Keratinocyte (primary cell): Measurements from ENCODE around the gene ATP5F1B. TPM values are rescaled to one million over a fixed set of nuclear protein-coding genes. Genes with fewer than 3 reads are reported as not detected.
"Not testable (repeated sequence)": the region's sequence is repeated elsewhere in the genome, so short reads cannot be mapped to it uniquely, and the experiment has no call there.

Experiments used
- DNase-seq: peaks from one replicate; pipeline ENCODE4 v3.0.0-alpha.2; 2011; ENCODE audit warnings: low read depth, missing footprints, low spot score
- FAIRE-seq: peaks from 2 replicates; lab custom pipeline; 2011; peaks lifted over from hg19 to GRCh38; lab: Jason Lieb, UNC
- H2AFZ ChIP-seq: 2 replicates; pipeline ENCODE4 v1.6.0; 2012; ENCODE audit warnings: low read length, control low read depth, inconsistent platforms; ENCODE audit not compliant: control insufficient read depth
- H3K27ac ChIP-seq: 2 replicates; pipeline ENCODE4 v1.5.1; 2011; ENCODE audit warnings: low read length; ENCODE audit not compliant: control insufficient read depth, insufficient read depth
- H3K27me3 ChIP-seq: 3 replicates; pipeline ENCODE4 v1.6.0; 2011; ENCODE audit warnings: low read length; ENCODE audit not compliant: control insufficient read depth, insufficient read depth; ENCODE audit errors: extremely low read depth
- H3K36me3 ChIP-seq, 2 experiments: 2 replicates in 1 of 2; 3 replicates in 1 of 2; pipeline ENCODE4 v1.5.1; 2011; ENCODE audit warnings: low read length in 2 of 2, mild to moderate bottlenecking in 1 of 2; ENCODE audit not compliant: control insufficient read depth in 2 of 2, insufficient read depth in 2 of 2; ENCODE audit errors: extremely low read depth in 1 of 2
- H3K4me1 ChIP-seq: 3 replicates; pipeline ENCODE4 v1.5.1; 2011; ENCODE audit warnings: low read length; ENCODE audit not compliant: control insufficient read depth, insufficient read depth; ENCODE audit errors: extremely low read depth
- H3K4me2 ChIP-seq: 3 replicates; pipeline ENCODE4 v1.6.0; 2011; ENCODE audit warnings: low read depth, low read length; ENCODE audit not compliant: control insufficient read depth, insufficient read depth; ENCODE audit errors: extremely low read depth
- H3K4me3 ChIP-seq, 3 experiments: fragments of 200-600 bp in 1 of 3; sonication (generic) in 1 of 3; 2 replicates in 2 of 3; 3 replicates in 1 of 3; pipeline ENCODE4 v1.5.1; 2011 to 2016; ENCODE audit warnings: low read length in 3 of 3, mild to moderate bottlenecking in 3 of 3, control low read depth in 2 of 3, inconsistent platforms in 1 of 3, low read depth in 1 of 3, mixed read lengths in 1 of 3, mixed run types in 1 of 3, moderate library complexity in 1 of 3; ENCODE audit not compliant: control insufficient read depth in 2 of 3, insufficient read depth in 2 of 3; ENCODE audit errors: extremely low read depth in 1 of 3
- H3K79me2 ChIP-seq: 2 replicates; pipeline ENCODE4 v1.6.0; 2012; ENCODE audit warnings: low read length; ENCODE audit not compliant: control insufficient read depth, insufficient read depth
- H3K9ac ChIP-seq: 3 replicates; pipeline ENCODE4 v1.6.0; 2011; ENCODE audit warnings: low read length; ENCODE audit not compliant: control insufficient read depth, insufficient read depth; ENCODE audit errors: extremely low read depth
- H3K9me1 ChIP-seq: 3 replicates; pipeline ENCODE4 v1.6.0; 2011; ENCODE audit warnings: low read length; ENCODE audit not compliant: control insufficient read depth, insufficient read depth; ENCODE audit errors: extremely low read depth
- H3K9me3 ChIP-seq: 2 replicates; pipeline ENCODE4 v1.5.1; 2012; ENCODE audit warnings: low read depth, low read length; ENCODE audit not compliant: control insufficient read depth
- H4K20me1 ChIP-seq: 3 replicates; pipeline ENCODE4 v1.6.0; 2011; ENCODE audit warnings: low read length; ENCODE audit not compliant: control insufficient read depth, insufficient read depth; ENCODE audit errors: extremely low read depth
- EZH2 ChIP-seq: IDR thresholded peaks from one replicate; pipeline ENCODE4 v1.6.1; 2012; ENCODE audit warnings: inconsistent platforms, mild to moderate bottlenecking, low read length, moderate library complexity
- dilution Hi-C: fragments of 300-500 bp; cut with MboI; formaldehyde crosslinking; loops from one replicate; pipeline ENCODE4 v1.7.0; 2020; ENCODE audit warnings: low sequenced_read_pairs; ENCODE audit not compliant: extremely low pct_ligation_motif_present
- polyA plus RNA-seq, 5 experiments: library from polyadenylated mRNA; depleted of rRNA in 3 of 5; stranded (reverse) in 3 of 5; stranded (forward) in 1 of 5; unstranded in 1 of 5; fragments of >200 nt; gene quantifications; 1 replicate in 1 of 5; 2 replicates in 3 of 5; 3 replicates in 1 of 5; pipeline versions ENCODE4 v1.2.1 to v1.2.3, GENCODE V29; 2011 to 2012; ENCODE audit warnings: missing spikeins in 2 of 5, low read depth in 1 of 5, low replicate concordance in 1 of 5
- TF ChIP-seq, protein P1 (sequence below), 3 experiments: IDR thresholded peaks in 1 of 3; conservative IDR thresholded peaks in 1 of 3; optimal IDR thresholded peaks in 1 of 3; 2 replicates in 2 of 3; 3 replicates in 1 of 3; pipeline versions ENCODE3 to v1.5.1; 2011; ENCODE audit warnings: low read length in 3 of 3, mild to moderate bottlenecking in 3 of 3, moderate library complexity in 2 of 3, control low read depth in 1 of 3, inconsistent platforms in 1 of 3; ENCODE audit not compliant: insufficient read depth in 2 of 3; ENCODE audit errors: extremely low read depth in 1 of 3

Gene ATP5F1B
- polyA plus RNA-seq, 1 donor (not counting 4 experiments of a cell fraction or from before 2014, with no cell fraction given): 1,488 TPM

DNA sequence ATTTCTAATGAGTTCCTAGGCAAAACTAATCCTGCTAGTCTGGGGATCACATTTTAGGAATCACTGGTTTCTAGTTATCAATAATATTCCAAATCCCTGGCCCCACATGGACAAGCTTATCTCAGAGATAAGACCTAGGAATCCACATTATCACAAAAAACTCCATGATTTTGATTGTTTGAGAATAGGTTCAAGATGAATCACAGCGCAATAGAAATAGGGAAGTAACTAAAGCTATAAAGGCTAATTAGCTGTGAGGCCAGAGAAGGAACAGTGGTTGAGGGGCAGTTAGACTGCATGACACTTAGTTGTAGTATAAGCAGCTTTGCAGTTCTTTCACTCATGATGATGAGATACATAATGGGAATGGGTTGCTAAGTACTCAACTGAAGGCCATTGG lies 13.1 kb upstream of the ATP5F1B start:
- Histone ChIP-seq H3K4me2 (no peak overlapping the region), H3K27ac (no peak overlapping the region), H3K27me3 (no peaks in the 10 kb centered on the region), H3K36me3 (peaks cover 0 to 2% of the 10 kb centered on the region in 2 experiments), H3K9ac (no peak overlapping the region), H4K20me1 (no peaks in the 10 kb centered on the region), H3K9me1 (no peaks in the 10 kb centered on the region), H3K4me1 (no peaks in the 10 kb centered on the region), H3K9me3 (no peaks in the 10 kb centered on the region), H3K4me3 (no peak overlapping the region), H2AFZ (no peak overlapping the region), H3K79me2 (no peaks in the 10 kb centered on the region)
- dilution Hi-C loops: no loop called here
- no peak for DNase-seq
- TF ChIP-seq, protein P1, sequence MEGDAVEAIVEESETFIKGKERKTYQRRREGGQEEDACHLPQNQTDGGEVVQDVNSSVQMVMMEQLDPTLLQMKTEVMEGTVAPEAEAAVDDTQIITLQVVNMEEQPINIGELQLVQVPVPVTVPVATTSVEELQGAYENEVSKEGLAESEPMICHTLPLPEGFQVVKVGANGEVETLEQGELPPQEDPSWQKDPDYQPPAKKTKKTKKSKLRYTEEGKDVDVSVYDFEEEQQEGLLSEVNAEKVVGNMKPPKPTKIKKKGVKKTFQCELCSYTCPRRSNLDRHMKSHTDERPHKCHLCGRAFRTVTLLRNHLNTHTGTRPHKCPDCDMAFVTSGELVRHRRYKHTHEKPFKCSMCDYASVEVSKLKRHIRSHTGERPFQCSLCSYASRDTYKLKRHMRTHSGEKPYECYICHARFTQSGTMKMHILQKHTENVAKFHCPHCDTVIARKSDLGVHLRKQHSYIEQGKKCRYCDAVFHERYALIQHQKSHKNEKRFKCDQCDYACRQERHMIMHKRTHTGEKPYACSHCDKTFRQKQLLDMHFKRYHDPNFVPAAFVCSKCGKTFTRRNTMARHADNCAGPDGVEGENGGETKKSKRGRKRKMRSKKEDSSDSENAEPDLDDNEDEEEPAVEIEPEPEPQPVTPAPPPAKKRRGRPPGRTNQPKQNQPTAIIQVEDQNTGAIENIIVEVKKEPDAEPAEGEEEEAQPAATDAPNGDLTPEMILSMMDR (optimal IDR thresholded peaks at IDR 0.05 in 1 of 3, IDR thresholded peaks at IDR 0.05 in 1 of 3, conservative IDR thresholded peaks at IDR 0.05 in 1 of 3; ENCODE audit: extremely low read depth in 1 of 3, insufficient read depth in 2 of 3, low read length in 3 of 3): no peak
- TF ChIP-seq EZH2: no peak
- no peak for FAIRE-seq

DNA sequence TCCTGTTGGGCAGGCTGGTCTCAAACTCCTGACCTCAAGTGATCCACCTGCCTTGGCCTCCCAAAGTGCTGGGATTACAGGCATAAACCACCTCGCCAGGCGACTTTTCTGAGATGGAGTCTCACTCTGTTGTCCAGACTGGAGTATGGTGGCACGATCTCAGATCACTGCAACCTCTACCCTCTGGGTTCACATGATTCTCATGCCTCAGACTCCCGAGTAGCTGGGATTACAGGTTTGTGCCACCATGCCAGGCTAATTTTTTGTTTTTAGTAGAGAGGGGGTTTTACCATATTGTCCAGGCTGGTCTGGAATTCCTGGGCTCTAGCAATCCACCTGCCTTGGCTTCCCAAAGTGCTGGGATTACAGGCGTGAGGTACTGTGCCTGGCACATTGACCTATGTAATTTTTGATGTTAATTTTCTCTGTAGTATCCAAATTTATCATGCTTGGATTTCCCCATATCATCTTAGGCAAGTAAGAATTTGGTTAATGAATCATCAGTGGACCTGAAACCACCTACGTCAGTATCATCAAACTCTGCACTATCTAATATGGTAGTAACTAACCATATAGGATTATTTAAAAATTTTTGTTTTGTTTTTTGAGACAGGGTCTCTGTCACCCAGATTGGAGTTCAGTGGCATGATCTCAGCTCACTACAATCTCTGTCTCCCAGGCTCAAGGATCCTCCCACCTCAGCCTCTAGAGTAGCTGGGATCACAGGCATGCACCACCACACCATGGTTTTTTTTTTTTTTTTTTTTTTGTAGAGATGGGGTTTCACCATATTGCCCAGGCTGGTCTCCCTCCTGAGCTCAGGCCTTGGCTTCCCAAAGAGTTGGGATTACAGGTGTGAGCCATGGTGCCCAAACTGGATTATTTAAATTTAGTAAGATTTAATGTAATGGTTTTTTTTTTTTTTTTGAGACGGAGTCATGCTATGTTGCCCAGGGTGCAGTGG lies 11.9 kb upstream of the ATP5F1B start:
- Histone ChIP-seq H3K79me2 (no peaks in the 10 kb centered on the region), H3K9me3 (no peaks in the 10 kb centered on the region), H4K20me1 (no peaks in the 10 kb centered on the region), H3K4me1 (no peaks in the 10 kb centered on the region), H2AFZ (no peak overlapping the region), H3K9me1 (no peaks in the 10 kb centered on the region), H3K27me3 (no peaks in the 10 kb centered on the region), H3K4me2 (no peak overlapping the region), H3K4me3 (no peak overlapping the region), H3K36me3 (no peaks in the 10 kb centered on the region), H3K9ac (no peak overlapping the region), H3K27ac (no peak overlapping the region)
- dilution Hi-C loops: no loop called here
- TF ChIP-seq EZH2: no peak
- TF ChIP-seq, protein P1 (optimal IDR thresholded peaks at IDR 0.05 in 1 of 3, IDR thresholded peaks at IDR 0.05 in 1 of 3, conservative IDR thresholded peaks at IDR 0.05 in 1 of 3; ENCODE audit: extremely low read depth in 1 of 3, insufficient read depth in 2 of 3, low read length in 3 of 3): no peak
- DNase-seq (no peak), FAIRE-seq (no peak)

DNA sequence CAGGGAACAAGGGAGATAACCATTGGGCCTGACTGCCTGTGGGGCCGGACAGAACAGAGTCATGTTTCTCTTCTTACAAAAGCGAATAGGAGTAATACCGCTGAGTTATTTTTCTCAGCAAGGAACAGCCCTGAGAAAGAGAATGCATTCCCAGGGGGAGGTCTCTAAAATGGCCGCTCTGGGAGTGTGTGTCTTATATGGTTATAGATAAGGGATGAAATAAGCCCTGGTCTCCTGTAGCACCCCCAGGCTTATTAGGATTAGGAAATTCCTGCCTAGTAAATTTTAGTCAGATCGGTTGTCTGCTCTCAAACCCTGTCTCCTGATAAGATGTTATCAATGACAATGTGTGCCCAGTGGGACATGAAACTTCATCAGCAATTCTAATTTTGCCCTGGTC lies 8.0 kb upstream of the ATP5F1B start:
- FAIRE-seq, H3K27me3 ChIP-seq, H3K27ac ChIP-seq, H3K4me3 ChIP-seq, H3K79me2 ChIP-seq, H3K9ac ChIP-seq, dilution Hi-C loops, H3K36me3 ChIP-seq, H4K20me1 ChIP-seq, H3K9me1 ChIP-seq, H2AFZ ChIP-seq, H3K4me2 ChIP-seq, DNase-seq, H3K4me1 ChIP-seq, H3K9me3 ChIP-seq: not testable (repeated sequence)
